HG03095 (cell line): Measurements from ENCODE around the gene MAPKAPK2.
A peak's percentile ranks its signal among the peaks of the same experiment; 100 is the strongest.
"Not testable (repeated sequence)": the region's sequence is repeated elsewhere in the genome, so short reads cannot be mapped to it uniquely, and the experiment has no call there.

Experiments
- ATAC-seq: cut with Tn5 transposase; IDR thresholded peaks from one replicate; pipeline ENCODE4 v1.9.1; 2021; ENCODE audit warnings: moderate library complexity; ENCODE audit not compliant: unreplicated experiment

Gene MAPKAPK2

GRCh38 chr1:206769304-206769731 lies 84.6 kb downstream of the MAPKAPK2 start:
- ATAC-seq: peak; percentile 58

GRCh38 chr1:206770531-206771337 lies 86.0 kb downstream of the MAPKAPK2 start, which contains the start of gene IL19:
IL19 (plus strand) TSS chr1:206770773; CDS start chr1:206836663, 65,890 bp downstream.
- ATAC-seq: no peak

GRCh38 chr1:206771338-206771692 lies 86.6 kb downstream of the MAPKAPK2 start:
- no peak for ATAC-seq

- no peak for ATAC-seq
Measured at GRCh38 chr1:206772243-206772937, 87.7 kb downstream of the MAPKAPK2 start, which contains the start of gene IL10. IL10 (minus strand) TSS chr1:206772494; CDS start chr1:206772435, 59 bp downstream.

GRCh38 chr1:206774093-206774492 lies 89.4 kb downstream of the MAPKAPK2 start:
- no peak for ATAC-seq

- ATAC-seq: no peak
Measured at GRCh38 chr1:206776229-206776628, 91.5 kb downstream of the MAPKAPK2 start.

GRCh38 chr1:206778031-206778430 lies 93.3 kb downstream of the MAPKAPK2 start:
- no peak for ATAC-seq

- not testable (repeated sequence) for ATAC-seq
Measured at GRCh38 chr1:206778911-206779310, 94.2 kb downstream of the MAPKAPK2 start.

- ATAC-seq: no peak
Measured at GRCh38 chr1:206779638-206780037, 94.9 kb downstream of the MAPKAPK2 start.

GRCh38 chr1:206782448-206782847 lies 97.7 kb downstream of the MAPKAPK2 start:
- ATAC-seq: peak; percentile 53

GRCh38 chr1:206783506-206783905 lies 98.8 kb downstream of the MAPKAPK2 start:
- no peak for ATAC-seq
